Embryonic facial prominence (tissue), 1 donor: ENCODE results near the gene GCSAML.

Experiments used
- DNase-seq: peaks from one replicate; pipeline ENCODE4 v3.0.0-alpha.2; 2016; ENCODE audit errors: extremely low spot score

The GCSAML gene

GRCh38 chr1:247574236-247574635 is 25.3 kb downstream of the GCSAML start:
- no peak for DNase-seq

GRCh38 chr1:247574664-247575063 is 25.7 kb downstream of the GCSAML start:
- DNase-seq: no peak

DNA sequence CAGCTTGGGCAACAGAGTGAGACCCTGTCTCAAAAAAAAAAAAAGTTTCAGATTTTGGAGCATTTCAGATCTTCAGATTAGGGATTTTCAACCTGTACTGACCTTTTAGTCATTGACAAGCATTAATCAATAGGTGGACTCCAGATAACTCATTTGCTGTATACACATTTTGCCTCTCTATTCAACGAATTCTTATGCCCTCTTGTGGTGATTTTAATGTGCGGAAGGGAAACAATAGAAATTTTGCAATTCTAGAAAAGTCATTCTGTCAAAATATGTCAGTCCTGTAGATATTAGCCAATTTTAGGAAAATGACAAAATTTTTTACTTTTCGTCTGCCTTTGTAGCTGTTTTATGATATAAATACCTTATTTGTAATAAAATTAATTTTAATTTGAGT is 27.6 kb downstream of the GCSAML start:
- no peak for DNase-seq

DNA sequence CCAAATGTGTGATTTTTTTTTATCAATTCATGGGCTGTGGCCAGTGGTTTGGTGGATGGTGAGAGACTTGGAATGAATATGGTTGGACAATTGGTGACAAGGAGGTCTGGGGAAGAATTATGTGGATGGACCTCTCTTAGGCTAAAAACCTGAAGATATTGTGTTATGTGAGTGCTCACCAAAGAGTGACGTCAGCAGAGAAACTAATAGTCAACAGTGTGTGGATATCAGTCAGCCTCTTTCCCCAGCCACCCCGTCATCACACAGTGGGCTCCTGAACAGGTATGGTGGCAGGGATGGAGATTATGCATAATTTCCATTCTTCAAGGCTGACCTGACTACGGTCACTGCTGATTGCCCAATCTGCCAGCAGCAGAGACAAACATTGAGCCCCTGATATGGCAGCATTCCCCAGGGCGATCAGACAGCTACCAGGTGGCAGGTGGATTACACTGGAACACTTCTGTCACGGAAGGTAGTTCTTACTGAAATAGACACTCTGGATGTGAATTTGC is 30.1 kb downstream of the GCSAML start:
- DNase-seq: no peak

DNA sequence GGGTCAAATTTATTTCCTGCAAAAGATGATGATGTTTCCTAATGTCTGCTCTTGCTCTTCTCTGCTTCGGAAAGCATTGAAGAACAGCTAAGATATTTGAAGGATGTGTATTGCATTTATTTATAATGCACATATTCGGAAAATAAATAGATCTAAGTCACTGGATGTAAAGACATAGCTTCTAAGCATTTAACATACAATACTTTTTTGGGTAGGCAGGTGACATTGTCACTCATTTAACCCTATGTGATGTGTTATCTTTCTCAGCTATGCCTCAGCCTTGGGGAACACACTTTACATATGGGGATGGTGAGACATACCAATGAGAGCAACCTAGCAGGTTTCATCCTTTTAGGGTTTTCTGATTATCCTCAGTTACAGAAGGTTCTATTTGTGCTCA is 39.1 kb downstream of the GCSAML start, which contains the start of gene OR2G2:
Gene OR2G2, plus strand, starts transcription at position 301 of the 400 bp plus-strand sequence. Its CDS starts 0 bp downstream, at position 301.
- DNase-seq: no peak

DNA sequence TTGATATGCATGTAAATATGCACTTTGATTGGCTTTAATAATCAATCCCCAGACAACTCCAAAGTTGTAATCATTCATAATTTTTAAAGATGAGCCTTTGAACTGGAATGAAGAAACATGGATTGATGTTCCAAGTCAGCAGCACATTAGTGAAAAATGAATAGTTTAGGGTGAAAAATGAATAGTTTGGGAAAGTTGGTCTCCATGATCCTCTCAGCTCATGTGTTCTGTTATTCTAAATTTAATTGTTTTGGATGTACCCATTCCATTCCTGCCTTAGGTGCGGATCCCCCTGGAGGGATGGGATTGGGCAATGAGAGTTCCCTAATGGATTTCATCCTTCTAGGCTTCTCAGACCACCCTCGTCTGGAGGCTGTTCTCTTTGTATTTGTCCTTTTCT is 56.4 kb downstream of the GCSAML start, which contains the start of gene OR2G3:
Gene OR2G3, plus strand, starts transcription at position 301 of the 400 bp plus-strand sequence. Its CDS starts 0 bp downstream, at position 301.
- DNase-seq: no peak

GRCh38 chr1:247613405-247613804 is 64.5 kb downstream of the GCSAML start:
- DNase-seq: no peak

GRCh38 chr1:247614625-247615024 is 65.7 kb downstream of the GCSAML start:
- DNase-seq: no peak
